Hepatocyte (in vitro differentiated cells): ENCODE measurements around the gene MACROD2. TPM values are rescaled to one million over a fixed set of nuclear protein-coding genes. Genes with fewer than 3 reads are reported as not detected.

ENCODE experiments used
- DNase-seq: peaks from one replicate; pipeline ENCODE4 v3.0.0-alpha.2; 2016; ENCODE audit warnings: low spot score
- H2AFZ ChIP-seq: fragments of 200-600 bp; sonication (generic); 2 replicates; pipeline ENCODE4 v1.6.0; 2016; ENCODE audit warnings: antibody characterized with exemption, mild to moderate bottlenecking
- H3K27ac ChIP-seq: fragments of 200-600 bp; sonication (generic); 2 replicates; pipeline ENCODE4 v1.5.1; 2016; ENCODE audit warnings: mild to moderate bottlenecking
- H3K27me3 ChIP-seq: fragments of 200-600 bp; sonication (generic); 2 replicates; pipeline ENCODE4 v1.6.1; 2016
- H3K36me3 ChIP-seq: fragments of 200-600 bp; sonication (generic); replicated peaks from 2 replicates; pipeline ENCODE4 v1.5.1; 2016; ENCODE audit warnings: low read depth; ENCODE audit not compliant: insufficient read depth
- H3K4me1 ChIP-seq: fragments of 200-600 bp; sonication (generic); 2 replicates; pipeline ENCODE4 v1.5.1; 2016; ENCODE audit warnings: mild to moderate bottlenecking, moderate library complexity; ENCODE audit not compliant: insufficient read depth
- H3K4me2 ChIP-seq: fragments of 200-600 bp; sonication (generic); 2 replicates; pipeline ENCODE4 v1.6.0; 2016
- H3K4me3 ChIP-seq: fragments of 200-600 bp; sonication (generic); 2 replicates; pipeline ENCODE4 v1.5.1; 2016; ENCODE audit warnings: mild to moderate bottlenecking
- H3K79me2 ChIP-seq: fragments of 200-600 bp; sonication (generic); 2 replicates; pipeline ENCODE4 v1.6.0; 2017; ENCODE audit warnings: mild to moderate bottlenecking
- H3K9me2 ChIP-seq: fragments of 200-600 bp; sonication (generic); replicated peaks from 2 replicates; pipeline ENCODE4 v1.6.0; 2017; ENCODE audit warnings: mild to moderate bottlenecking; ENCODE audit not compliant: insufficient read depth
- H3K9me3 ChIP-seq: fragments of 200-600 bp; sonication (generic); 2 replicates; pipeline ENCODE4 v1.5.1; 2016; ENCODE audit warnings: low read depth, mild to moderate bottlenecking
- H4K20me1 ChIP-seq: fragments of 200-600 bp; sonication (generic); 2 replicates; pipeline ENCODE4 v1.6.0; 2016; ENCODE audit warnings: mild to moderate bottlenecking; ENCODE audit not compliant: insufficient read depth, poor library complexity, severe bottlenecking
- CTCF ChIP-seq: fragments of 200-600 bp; sonication (generic); IDR thresholded peaks from 2 replicates; pipeline ENCODE4 v1.5.1; 2016; ENCODE audit warnings: antibody characterized with exemption, mild to moderate bottlenecking; ENCODE audit not compliant: poor library complexity
- EZH2 ChIP-seq: fragments of 200-600 bp; sonication (generic); IDR thresholded peaks from 2 replicates; pipeline ENCODE4 v1.6.1; 2016; ENCODE audit warnings: antibody characterized with exemption, mild to moderate bottlenecking, borderline replicate concordance
- EZH2phosphoT487 ChIP-seq: fragments of 200-600 bp; sonication (generic); IDR thresholded peaks from one replicate; pipeline ENCODE4 v1.6.1; 2018; ENCODE audit warnings: antibody characterized with exemption, mild to moderate bottlenecking, low read depth, moderate library complexity; ENCODE audit not compliant: unreplicated experiment, severe bottlenecking
- WGBS: methylation state at CpG from one replicate; pipeline ENCODE4 v1.1.6; 2016; ENCODE audit warnings: low lambda C conversion rate; ENCODE audit errors: missing lambda C conversion rate; 5-methylcytosine and 5-hydroxymethylcytosine counted together
- polyA plus RNA-seq: library from polyadenylated mRNA; unstranded; fragments of >200 nt; fragmentation: Nextera tagmentation; extraction: Ambion mirVana; gene quantifications from 2 replicates; pipeline ENCODE4 v1.2.1, GENCODE V29; 2016
- total RNA-seq: library from RNA; depleted of rRNA; stranded (reverse); fragments of >200 nt; gene quantifications from 2 replicates; pipeline ENCODE4 v1.2.3, GENCODE V29; 2014

The MACROD2 gene
- total and polyA plus RNA-seq, 2 experiments from 2014 or later = 2.4 to 3.1 TPM

- H3K27ac ChIP-seq = no peak overlapping the region
- no peaks in the 10 kb centered on the region for H3K79me2 ChIP-seq
- H2AFZ ChIP-seq = no peak overlapping the region
- no peaks in the 10 kb centered on the region for H4K20me1 ChIP-seq
- H3K9me3 ChIP-seq = no peaks in the 10 kb centered on the region
- H3K4me3 ChIP-seq = no peak overlapping the region
- no peaks in the 10 kb centered on the region for H3K36me3 ChIP-seq
- H3K9me2 ChIP-seq = no peaks in the 10 kb centered on the region
- H3K4me2 ChIP-seq = no peak overlapping the region
- peak; percentile 20 for DNase-seq
- TF ChIP-seq CTCF (no peak), EZH2phosphoT487 (no peak), EZH2 (no peak)
- H3K4me1 ChIP-seq = no peaks in the 10 kb centered on the region
- no peaks in the 10 kb centered on the region for H3K27me3 ChIP-seq
Observed at GRCh38 chr20:15831201-15831600, 1835.9 kb downstream of the MACROD2 start.

- Histone ChIP-seq H3K27me3 (no peaks in the 10 kb centered on the region), H3K4me2 (no peak overlapping the region), H4K20me1 (no peaks in the 10 kb centered on the region), H3K36me3 (no peaks in the 10 kb centered on the region), H2AFZ (no peak overlapping the region), H3K79me2 (no peaks in the 10 kb centered on the region), H3K27ac (no peak overlapping the region), H3K9me2 (no peaks in the 10 kb centered on the region), H3K4me3 (no peak overlapping the region), H3K9me3 (no peaks in the 10 kb centered on the region), H3K4me1 (no peaks in the 10 kb centered on the region)
- no peak for DNase-seq
- no peak for TF ChIP-seq EZH2
- TF ChIP-seq EZH2phosphoT487 = no peak
- 96% methylated on average over 6 of the region's 6 CpGs for WGBS
Observed at GRCh38 chr20:15832512-15832911, 1837.2 kb downstream of the MACROD2 start.

GRCh38 chr20:15834857-15835256 is 1839.5 kb downstream of the MACROD2 start:
- no peaks in the 10 kb centered on the region for H3K27me3 ChIP-seq
- no peaks in the 10 kb centered on the region for H3K36me3 ChIP-seq
- no peak for DNase-seq
- no peaks in the 10 kb centered on the region for H3K79me2 ChIP-seq
- no peaks in the 10 kb centered on the region for H3K9me2 ChIP-seq
- no peaks in the 10 kb centered on the region for H4K20me1 ChIP-seq
- no peak overlapping the region for H3K27ac ChIP-seq
- no peak overlapping the region for H2AFZ ChIP-seq
- H3K9me3 ChIP-seq = no peaks in the 10 kb centered on the region
- no peak overlapping the region for H3K4me3 ChIP-seq
- H3K4me1 ChIP-seq = no peaks in the 10 kb centered on the region
- TF ChIP-seq EZH2 (no peak), EZH2phosphoT487 (no peak), CTCF (no peak)
- 68% methylated on average over 3 of the region's 3 CpGs for WGBS
- H3K4me2 ChIP-seq = no peak overlapping the region

GRCh38 chr20:15835811-15836210 is 1840.5 kb downstream of the MACROD2 start:
- H3K36me3 ChIP-seq = no peaks in the 10 kb centered on the region
- WGBS = 83% methylated on average over 1 of the region's 1 CpG
- H2AFZ ChIP-seq = no peak overlapping the region
- TF ChIP-seq EZH2phosphoT487 (no peak), CTCF (no peak), EZH2 (no peak)
- no peaks in the 10 kb centered on the region for H3K79me2 ChIP-seq
- no peak for DNase-seq
- no peak overlapping the region for H3K27ac ChIP-seq
- H3K4me3 ChIP-seq = no peak overlapping the region
- no peaks in the 10 kb centered on the region for H3K27me3 ChIP-seq
- H3K9me2 ChIP-seq = no peaks in the 10 kb centered on the region
- no peaks in the 10 kb centered on the region for H4K20me1 ChIP-seq
- no peaks in the 10 kb centered on the region for H3K9me3 ChIP-seq
- no peak overlapping the region for H3K4me2 ChIP-seq
- no peaks in the 10 kb centered on the region for H3K4me1 ChIP-seq
